Measurements from ENCODE around the gene FHL2. TPM values are rescaled to one million over a fixed set of nuclear protein-coding genes. Genes with fewer than 3 reads are reported as not detected.

FHL2 gene
- total and polyA plus RNA-seq, 9 of the 15 experiments (the other 6 are each of a cell fraction or from before 2014, with no cell fraction given): 7.5 to 33.1 (median 23.9) TPM

DNA sequence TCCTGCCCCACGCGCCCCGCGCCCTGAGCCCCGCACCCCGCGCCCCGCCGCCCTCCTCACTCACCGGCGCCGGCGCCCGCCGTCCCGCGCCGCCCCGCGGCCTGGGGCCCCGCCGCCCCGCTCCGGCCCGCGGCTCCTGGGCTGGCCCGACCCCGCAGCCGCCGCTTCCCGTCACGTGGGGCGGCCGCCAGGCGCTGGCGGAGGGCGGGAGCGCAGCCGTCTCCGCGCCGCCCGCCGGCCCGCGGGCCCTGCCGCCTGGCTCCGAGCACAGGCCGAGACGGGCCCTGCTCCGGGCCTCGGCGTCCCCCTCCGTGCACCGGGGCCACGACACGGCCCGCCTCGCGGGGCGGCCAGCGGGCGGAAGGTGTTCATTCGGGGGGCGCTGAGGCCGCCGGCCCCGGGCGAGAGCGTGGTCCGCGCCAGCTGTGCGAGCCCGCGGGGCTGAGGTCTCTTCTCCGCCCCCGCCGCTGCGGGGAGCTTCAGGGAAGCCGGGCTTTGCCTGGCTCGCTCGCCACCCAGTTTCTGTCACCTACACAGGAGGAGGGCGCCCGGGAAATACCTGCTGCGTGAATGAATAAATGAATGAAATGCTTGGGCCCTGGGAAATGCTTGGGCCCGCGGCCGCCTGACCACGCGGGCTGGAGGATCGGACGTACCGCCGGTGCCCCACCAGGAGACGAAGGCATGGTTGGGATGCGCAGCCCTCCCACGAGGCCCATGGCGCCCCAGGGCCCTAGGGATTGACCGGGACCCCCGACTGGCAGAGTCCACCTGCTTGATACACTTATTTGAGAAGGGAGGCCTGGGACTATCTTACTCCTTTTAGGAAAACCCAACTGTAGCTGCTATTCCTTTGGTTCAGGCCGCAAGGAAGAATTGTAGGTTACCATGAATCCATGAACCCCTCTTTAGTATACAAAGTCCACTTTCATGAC lies 69.0 kb downstream of the FHL2 start, which contains the start of gene TGFBRAP1 (continued):
- peak; percentile 61; the same call in 1 of the 2 replicates for TF ChIP-seq TGIF2 (CRISPR knock-in tag; IDR thresholded peaks at IDR 0.05)
- TF ChIP-seq, protein P1, sequence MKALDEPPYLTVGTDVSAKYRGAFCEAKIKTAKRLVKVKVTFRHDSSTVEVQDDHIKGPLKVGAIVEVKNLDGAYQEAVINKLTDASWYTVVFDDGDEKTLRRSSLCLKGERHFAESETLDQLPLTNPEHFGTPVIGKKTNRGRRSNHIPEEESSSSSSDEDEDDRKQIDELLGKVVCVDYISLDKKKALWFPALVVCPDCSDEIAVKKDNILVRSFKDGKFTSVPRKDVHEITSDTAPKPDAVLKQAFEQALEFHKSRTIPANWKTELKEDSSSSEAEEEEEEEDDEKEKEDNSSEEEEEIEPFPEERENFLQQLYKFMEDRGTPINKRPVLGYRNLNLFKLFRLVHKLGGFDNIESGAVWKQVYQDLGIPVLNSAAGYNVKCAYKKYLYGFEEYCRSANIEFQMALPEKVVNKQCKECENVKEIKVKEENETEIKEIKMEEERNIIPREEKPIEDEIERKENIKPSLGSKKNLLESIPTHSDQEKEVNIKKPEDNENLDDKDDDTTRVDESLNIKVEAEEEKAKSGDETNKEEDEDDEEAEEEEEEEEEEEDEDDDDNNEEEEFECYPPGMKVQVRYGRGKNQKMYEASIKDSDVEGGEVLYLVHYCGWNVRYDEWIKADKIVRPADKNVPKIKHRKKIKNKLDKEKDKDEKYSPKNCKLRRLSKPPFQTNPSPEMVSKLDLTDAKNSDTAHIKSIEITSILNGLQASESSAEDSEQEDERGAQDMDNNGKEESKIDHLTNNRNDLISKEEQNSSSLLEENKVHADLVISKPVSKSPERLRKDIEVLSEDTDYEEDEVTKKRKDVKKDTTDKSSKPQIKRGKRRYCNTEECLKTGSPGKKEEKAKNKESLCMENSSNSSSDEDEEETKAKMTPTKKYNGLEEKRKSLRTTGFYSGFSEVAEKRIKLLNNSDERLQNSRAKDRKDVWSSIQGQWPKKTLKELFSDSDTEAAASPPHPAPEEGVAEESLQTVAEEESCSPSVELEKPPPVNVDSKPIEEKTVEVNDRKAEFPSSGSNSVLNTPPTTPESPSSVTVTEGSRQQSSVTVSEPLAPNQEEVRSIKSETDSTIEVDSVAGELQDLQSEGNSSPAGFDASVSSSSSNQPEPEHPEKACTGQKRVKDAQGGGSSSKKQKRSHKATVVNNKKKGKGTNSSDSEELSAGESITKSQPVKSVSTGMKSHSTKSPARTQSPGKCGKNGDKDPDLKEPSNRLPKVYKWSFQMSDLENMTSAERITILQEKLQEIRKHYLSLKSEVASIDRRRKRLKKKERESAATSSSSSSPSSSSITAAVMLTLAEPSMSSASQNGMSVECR (CRISPR knock-in tag; IDR thresholded peaks at IDR 0.05): peak; percentile 56; the same call in 1 of the 2 replicates
- TF ChIP-seq RUNX1 (IDR thresholded peaks at IDR 0.05; ENCODE audit: low read depth): no peak
- peak; percentile 64; the same call in 1 of the 2 replicates for TF ChIP-seq KAT7 (CRISPR knock-in tag; IDR thresholded peaks at IDR 0.05; ENCODE audit: borderline replicate concordance)
- TF ChIP-seq KDM1A (IDR thresholded peaks at IDR 0.05): no peak
- TF ChIP-seq ERF (CRISPR knock-in tag; IDR thresholded peaks at IDR 0.05): peak; percentile 11
- TF ChIP-seq, protein P2, sequence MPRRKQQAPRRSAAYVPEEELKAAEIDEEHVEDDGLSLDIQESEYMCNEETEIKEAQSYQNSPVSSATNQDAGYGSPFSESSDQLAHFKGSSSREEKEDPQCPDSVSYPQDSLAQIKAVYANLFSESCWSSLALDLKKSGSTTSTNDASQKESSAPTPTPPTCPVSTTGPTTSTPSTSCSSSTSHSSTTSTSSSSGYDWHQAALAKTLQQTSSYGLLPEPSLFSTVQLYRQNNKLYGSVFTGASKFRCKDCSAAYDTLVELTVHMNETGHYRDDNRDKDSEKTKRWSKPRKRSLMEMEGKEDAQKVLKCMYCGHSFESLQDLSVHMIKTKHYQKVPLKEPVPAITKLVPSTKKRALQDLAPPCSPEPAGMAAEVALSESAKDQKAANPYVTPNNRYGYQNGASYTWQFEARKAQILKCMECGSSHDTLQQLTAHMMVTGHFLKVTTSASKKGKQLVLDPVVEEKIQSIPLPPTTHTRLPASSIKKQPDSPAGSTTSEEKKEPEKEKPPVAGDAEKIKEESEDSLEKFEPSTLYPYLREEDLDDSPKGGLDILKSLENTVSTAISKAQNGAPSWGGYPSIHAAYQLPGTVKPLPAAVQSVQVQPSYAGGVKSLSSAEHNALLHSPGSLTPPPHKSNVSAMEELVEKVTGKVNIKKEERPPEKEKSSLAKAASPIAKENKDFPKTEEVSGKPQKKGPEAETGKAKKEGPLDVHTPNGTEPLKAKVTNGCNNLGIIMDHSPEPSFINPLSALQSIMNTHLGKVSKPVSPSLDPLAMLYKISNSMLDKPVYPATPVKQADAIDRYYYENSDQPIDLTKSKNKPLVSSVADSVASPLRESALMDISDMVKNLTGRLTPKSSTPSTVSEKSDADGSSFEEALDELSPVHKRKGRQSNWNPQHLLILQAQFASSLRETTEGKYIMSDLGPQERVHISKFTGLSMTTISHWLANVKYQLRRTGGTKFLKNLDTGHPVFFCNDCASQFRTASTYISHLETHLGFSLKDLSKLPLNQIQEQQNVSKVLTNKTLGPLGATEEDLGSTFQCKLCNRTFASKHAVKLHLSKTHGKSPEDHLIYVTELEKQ (CRISPR knock-in tag; IDR thresholded peaks at IDR 0.05): no peak
- 0 out of 2 replicates have a peak, but pooled peaks have one; percentile 13 for TF ChIP-seq ZNF324 (CRISPR knock-in tag; IDR thresholded peaks at IDR 0.05)
- TF ChIP-seq, protein P3, sequence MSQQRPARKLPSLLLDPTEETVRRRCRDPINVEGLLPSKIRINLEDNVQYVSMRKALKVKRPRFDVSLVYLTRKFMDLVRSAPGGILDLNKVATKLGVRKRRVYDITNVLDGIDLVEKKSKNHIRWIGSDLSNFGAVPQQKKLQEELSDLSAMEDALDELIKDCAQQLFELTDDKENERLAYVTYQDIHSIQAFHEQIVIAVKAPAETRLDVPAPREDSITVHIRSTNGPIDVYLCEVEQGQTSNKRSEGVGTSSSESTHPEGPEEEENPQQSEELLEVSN (IDR thresholded peaks at IDR 0.05; ENCODE audit: borderline replicate concordance in 1 of 2, extremely low read depth in 1 of 2, insufficient read depth in 1 of 2, insufficient read length in 1 of 2, low read depth in 1 of 2, low read length in 1 of 2, poor library complexity in 1 of 2, severe bottlenecking in 1 of 2): peak; percentile 72 to 97
- peak in 1 of 2 experiments; percentile 56 for TF ChIP-seq MAZ (CRISPR knock-in tag; conservative IDR thresholded peaks at IDR 0.05 in 1 of 2, IDR thresholded peaks at IDR 0.05 in 1 of 2)
- TF ChIP-seq, protein P4, sequence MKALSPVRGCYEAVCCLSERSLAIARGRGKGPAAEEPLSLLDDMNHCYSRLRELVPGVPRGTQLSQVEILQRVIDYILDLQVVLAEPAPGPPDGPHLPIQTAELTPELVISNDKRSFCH (CRISPR knock-in tag; IDR thresholded peaks at IDR 0.05): no peak
- TF ChIP-seq, protein P4 (tag; IDR thresholded peaks at IDR 0.05): peak; percentile 85
